Parathyroid adenoma (tissue), 2 donors: ENCODE results near the gene SPTBN1.

Experiments used
- H2AFZ ChIP-seq: fragments of 300-600 bp; sonication (generic); one replicate; pipeline ENCODE4 v1.7.0; 2017; ENCODE audit warnings: antibody characterized with exemption, mild to moderate bottlenecking
- H3K27ac ChIP-seq: fragments of 300-600 bp; sonication (generic); one replicate; pipeline ENCODE4 v1.7.0; 2017
- H3K27me3 ChIP-seq: fragments of 300-600 bp; sonication (generic); one replicate; pipeline ENCODE4 v1.7.0; 2017; ENCODE audit warnings: low read length; ENCODE audit not compliant: control insufficient read depth, insufficient read depth
- H3K36me3 ChIP-seq: fragments of 300-600 bp; sonication (generic); one replicate; pipeline ENCODE4 v1.7.0; 2017; ENCODE audit warnings: low read length; ENCODE audit not compliant: control insufficient read depth, insufficient read depth
- H3K4me1 ChIP-seq: fragments of 300-600 bp; sonication (generic); one replicate; pipeline ENCODE4 v1.7.0; 2017; ENCODE audit warnings: control low read depth
- H3K4me2 ChIP-seq: fragments of 300-600 bp; sonication (generic); one replicate; pipeline ENCODE4 v1.7.0; 2017; ENCODE audit warnings: low read length
- H3K4me3 ChIP-seq: fragments of 300-600 bp; sonication (generic); one replicate; pipeline ENCODE4 v1.7.0; 2017; ENCODE audit warnings: low read depth, low read length
- H3K79me2 ChIP-seq: fragments of 300-600 bp; sonication (generic); one replicate; pipeline ENCODE4 v1.7.0; 2017; ENCODE audit warnings: control low read depth
- H3K9ac ChIP-seq: fragments of 300-600 bp; sonication (generic); one replicate; pipeline ENCODE4 v1.7.0; 2017; ENCODE audit warnings: mild to moderate bottlenecking
- H3K9me3 ChIP-seq: fragments of 300-600 bp; sonication (generic); one replicate; pipeline ENCODE4 v1.7.0; 2017; ENCODE audit warnings: low read length; ENCODE audit not compliant: control insufficient read depth
- CTCF ChIP-seq: fragments of 300-600 bp; sonication (generic); IDR thresholded peaks from one replicate; pipeline ENCODE4 v1.7.0; 2017; ENCODE audit warnings: antibody characterized with exemption, mild to moderate bottlenecking
- donor health status: primary hyperparathyroidism.

Gene SPTBN1

GRCh38 chr2:54538537-54538936 lies 82.4 kb downstream of the SPTBN1 start:
- Histone ChIP-seq H2AFZ (no peak overlapping the region), H3K27ac (no peak overlapping the region), H3K27me3 (no peaks in the 10 kb centered on the region), H3K79me2 (peaks cover 69% of the 10 kb centered on the region), H3K9ac (no peak overlapping the region), H3K4me1 (peaks cover 3% of the 10 kb centered on the region), H3K36me3 (no peaks in the 10 kb centered on the region), H3K4me2 (no peak overlapping the region), H3K4me3 (no peak overlapping the region), H3K9me3 (no peaks in the 10 kb centered on the region)
- TF ChIP-seq CTCF, result no peak

- no peak overlapping the region for H3K4me3 ChIP-seq
- H3K4me1 ChIP-seq, result peaks cover 3% of the 10 kb centered on the region
- no peak overlapping the region for H3K9ac ChIP-seq
- H3K79me2 ChIP-seq, result peaks cover 66% of the 10 kb centered on the region
- H3K36me3 ChIP-seq, result no peaks in the 10 kb centered on the region
- no peaks in the 10 kb centered on the region for H3K9me3 ChIP-seq
- no peaks in the 10 kb centered on the region for H3K27me3 ChIP-seq
- TF ChIP-seq CTCF, result no peak
- no peak overlapping the region for H3K4me2 ChIP-seq
- no peak overlapping the region for H2AFZ ChIP-seq
- no peak overlapping the region for H3K27ac ChIP-seq
Measured at GRCh38 chr2:54539683-54540082, 83.6 kb downstream of the SPTBN1 start.

DNA sequence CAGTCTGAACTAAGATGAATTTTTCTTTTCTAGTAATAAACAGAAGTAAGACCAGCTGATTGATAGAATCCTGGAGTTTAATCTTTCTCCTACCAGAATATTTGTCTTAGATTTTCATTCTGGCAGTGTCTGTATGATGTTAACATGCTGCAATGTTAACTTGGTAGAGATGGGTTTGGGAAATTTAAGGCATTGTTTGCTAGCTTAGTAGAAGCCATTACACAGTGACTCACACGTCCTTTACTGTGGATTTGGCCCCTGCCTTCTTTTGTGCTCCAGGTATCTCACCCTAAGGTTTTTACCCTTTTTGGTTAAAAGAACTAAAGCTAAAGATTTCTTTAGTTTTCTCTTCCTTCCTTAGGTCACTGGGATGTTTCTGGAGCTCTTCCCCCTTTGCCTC lies 84.1 kb downstream of the SPTBN1 start:
- Histone ChIP-seq H3K79me2 (peaks cover 63% of the 10 kb centered on the region), H3K4me3 (no peak overlapping the region), H3K36me3 (no peaks in the 10 kb centered on the region), H3K9ac (no peak overlapping the region), H3K4me2 (no peak overlapping the region), H3K9me3 (no peaks in the 10 kb centered on the region), H3K27me3 (no peaks in the 10 kb centered on the region), H3K4me1 (peaks cover 3% of the 10 kb centered on the region), H2AFZ (no peak overlapping the region), H3K27ac (no peak overlapping the region)
- no peak for TF ChIP-seq CTCF

- Histone ChIP-seq H2AFZ (no peak overlapping the region), H3K79me2 (peaks cover 56% of the 10 kb centered on the region), H3K4me1 (peaks cover 19% of the 10 kb centered on the region), H3K36me3 (no peaks in the 10 kb centered on the region), H3K9me3 (no peaks in the 10 kb centered on the region), H3K4me3 (no peak overlapping the region), H3K9ac (no peak overlapping the region), H3K27me3 (no peaks in the 10 kb centered on the region), H3K27ac (no peak overlapping the region), H3K4me2 (no peak overlapping the region)
- TF ChIP-seq CTCF, result no peak
Measured at GRCh38 chr2:54541995-54542394, 85.9 kb downstream of the SPTBN1 start.

GRCh38 chr2:54543733-54544396 lies 87.7 kb downstream of the SPTBN1 start:
- Histone ChIP-seq H3K9ac (no peak overlapping the region), H3K27me3 (no peaks in the 10 kb centered on the region), H3K4me2 (no peak overlapping the region), H3K36me3 (no peaks in the 10 kb centered on the region), H2AFZ (no peak overlapping the region), H3K4me3 (no peak overlapping the region), H3K79me2 (peaks cover 52% of the 10 kb centered on the region), H3K4me1 (peaks cover 20% of the 10 kb centered on the region), H3K9me3 (no peaks in the 10 kb centered on the region), H3K27ac (no peak overlapping the region)
- TF ChIP-seq CTCF, result no peak
